Right atrium auricular region (tissue), 2 donors: ENCODE data around the gene ADD1. TPM values are rescaled to one million over a fixed set of nuclear protein-coding genes. Genes with fewer than 3 reads are reported as not detected.
"Not testable (repeated sequence)": the region's sequence is repeated elsewhere in the genome, so short reads cannot be mapped to it uniquely, and the experiment has no call there.

ENCODE experiments used
- DNase-seq: peaks from one replicate; pipeline ENCODE4 v3.0.0-alpha.2; 2019; ENCODE audit warnings: low spot score
- H3K27ac ChIP-seq, 2 donors: fragments of 200-600 bp; sonication (generic); 1 replicate in 1 of 2; 2 replicates in 1 of 2; pipeline ENCODE4 v1.5.1; 2016 to 2019
- H3K27me3 ChIP-seq, 2 donors: fragments of 200-600 bp; sonication (generic); one replicate each; pipeline versions ENCODE4 v1.5.1 to v1.6.0; 2017 to 2019
- H3K36me3 ChIP-seq: fragments of 200-600 bp; sonication (generic); one replicate; pipeline ENCODE4 v1.5.1; 2016
- H3K4me1 ChIP-seq, 2 donors: fragments of 200-600 bp; sonication (generic); one replicate each; pipeline versions ENCODE4 v1.5.1 to v1.6.0; 2017 to 2019
- H3K4me3 ChIP-seq, 2 donors: fragments of 200-600 bp; sonication (generic); 1 replicate in 1 of 2; 2 replicates in 1 of 2; pipeline ENCODE4 v1.5.1; 2017 to 2019; ENCODE audit warnings: mild to moderate bottlenecking in 1 of 2, moderate library complexity in 1 of 2
- H3K9me3 ChIP-seq, 2 donors: fragments of 200-600 bp; sonication (generic); one replicate each; pipeline ENCODE4 v1.5.1; 2019
- CTCF ChIP-seq, 2 donors: fragments of 200-600 bp; sonication (generic); IDR thresholded peaks; one replicate each; pipeline ENCODE4 v1.5.1; 2019; ENCODE audit warnings: antibody characterized with exemption in 2 of 2
- total RNA-seq, 2 donors: library from RNA; depleted of rRNA; stranded (reverse); fragments of >200 nt; gene quantifications; one replicate each; pipeline ENCODE4 v1.1.0, GENCODE V29; 2016

Gene ADD1
- total RNA-seq, 2 donors from 2014 or later, result 171 to 196 TPM

- DNase-seq, result no peak
- no peak for TF ChIP-seq CTCF (IDR thresholded peaks at IDR 0.05)
- Histone ChIP-seq H3K27ac (no peak overlapping the region), H3K36me3 (peaks cover 45% of the 10 kb centered on the region), H3K4me3 (no peak overlapping the region), H3K4me1 (peaks cover 3 to 38% of the 10 kb centered on the region in 2 donors), H3K27me3 (no peaks in the 10 kb centered on the region), H3K9me3 (no peaks in the 10 kb centered on the region)
Observed at GRCh38 chr4:2937146-2937857, 93.7 kb downstream of the ADD1 start.

- Histone ChIP-seq H3K4me3 (no peak overlapping the region), H3K9me3 (no peaks in the 10 kb centered on the region), H3K27me3 (no peaks in the 10 kb centered on the region), H3K4me1 (peaks cover 3 to 32% of the 10 kb centered on the region in 2 donors), H3K36me3 (peaks cover 52% of the 10 kb centered on the region), H3K27ac (no peak overlapping the region)
- no peak for TF ChIP-seq CTCF (IDR thresholded peaks at IDR 0.05)
- no peak for DNase-seq
Observed at GRCh38 chr4:2937986-2938385, 94.3 kb downstream of the ADD1 start.

DNA sequence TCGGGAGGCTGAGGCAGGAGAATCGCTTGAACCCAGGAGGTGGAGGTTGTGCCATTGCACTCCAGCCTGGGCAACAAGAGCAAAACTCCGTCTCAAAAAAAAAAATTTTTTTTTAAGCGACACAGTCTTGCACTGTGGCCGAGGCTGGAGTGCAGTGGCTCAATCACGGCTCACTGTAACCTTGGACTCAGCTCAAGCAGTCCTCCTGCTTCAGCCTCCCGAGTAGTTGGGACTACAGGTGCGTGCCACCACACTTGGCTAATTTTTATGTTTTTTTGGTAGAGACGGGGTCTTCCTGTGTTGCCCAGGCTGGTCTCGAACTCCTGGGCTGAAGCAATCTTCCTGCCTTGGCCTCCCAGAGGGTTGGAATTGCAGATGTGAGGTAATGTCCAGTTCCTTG lies 94.8 kb downstream of the ADD1 start:
- H3K36me3 ChIP-seq, result peaks cover 56% of the 10 kb centered on the region
- DNase-seq, H3K27me3 ChIP-seq, H3K4me3 ChIP-seq, H3K9me3 ChIP-seq, H3K27ac ChIP-seq: not testable (repeated sequence)
- peaks cover 3 to 27% of the 10 kb centered on the region in 2 donors for H3K4me1 ChIP-seq

DNA sequence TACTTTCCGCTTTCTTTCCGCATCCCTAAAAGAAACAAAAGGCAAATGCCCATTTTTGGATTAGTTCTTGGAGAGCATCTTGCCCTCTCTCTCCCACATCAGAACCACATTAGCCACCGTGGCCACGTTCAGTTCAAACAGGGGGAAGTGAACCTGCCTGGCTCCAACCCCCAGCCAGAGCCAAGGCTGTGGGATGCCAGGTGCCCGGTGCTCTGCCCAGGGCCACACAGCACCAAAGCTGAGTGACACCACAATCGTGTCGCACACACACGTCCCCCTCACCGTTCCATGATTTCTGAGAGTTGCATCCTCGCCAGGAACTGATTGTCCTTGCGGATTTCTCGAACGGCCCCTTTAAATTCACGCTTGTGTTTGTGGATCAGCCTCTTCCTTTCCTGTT lies 95.3 kb downstream of the ADD1 start:
- Histone ChIP-seq H3K27me3 (no peaks in the 10 kb centered on the region), H3K9me3 (no peaks in the 10 kb centered on the region), H3K27ac (no peak overlapping the region), H3K4me3 (no peak overlapping the region), H3K4me1 (peaks cover 3 to 22% of the 10 kb centered on the region in 2 donors), H3K36me3 (peaks cover 61% of the 10 kb centered on the region)
- TF ChIP-seq CTCF (IDR thresholded peaks at IDR 0.05), result no peak
- no peak for DNase-seq

DNA sequence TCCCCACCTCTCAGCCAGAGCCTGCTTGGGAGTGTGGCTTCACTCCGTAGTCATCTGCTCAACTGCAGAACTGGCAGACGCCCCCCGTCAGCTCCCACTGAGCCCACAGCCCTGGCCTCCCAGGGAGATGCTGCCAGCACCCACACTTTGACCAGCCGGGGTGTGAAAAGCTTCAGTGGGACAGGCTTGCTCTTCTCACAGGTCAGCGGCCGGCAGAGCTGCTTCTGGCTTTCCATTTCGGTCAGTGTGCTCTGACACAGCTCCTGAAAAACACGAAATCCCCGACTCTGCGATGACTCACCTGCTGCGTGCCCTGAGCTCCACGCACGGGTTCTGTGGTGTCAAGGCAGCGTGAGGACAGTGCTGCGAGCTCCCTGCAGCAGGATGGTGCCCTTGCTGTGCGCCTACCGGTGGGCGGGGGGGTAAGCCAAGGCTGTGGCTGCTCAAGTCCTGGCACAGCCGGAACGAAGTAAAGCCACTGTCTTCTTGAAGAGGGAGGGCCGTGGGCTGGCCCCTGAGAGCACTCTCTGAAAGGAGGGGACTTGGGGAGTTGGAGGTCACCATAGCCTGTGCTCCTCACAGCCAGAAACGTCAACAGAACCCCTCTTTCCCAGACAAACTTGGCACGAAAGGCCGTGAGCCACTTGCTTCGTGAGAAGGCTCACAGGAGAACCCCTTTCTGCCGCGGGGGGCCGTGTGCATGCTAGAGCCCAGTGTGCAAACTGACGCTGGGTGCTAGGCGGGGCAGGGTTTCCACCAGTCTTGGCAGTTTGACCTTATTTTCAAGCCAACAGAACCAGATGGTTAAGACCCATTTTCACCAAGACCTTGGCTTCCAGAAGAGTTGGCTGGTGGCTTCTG lies 96.0 kb downstream of the ADD1 start:
- DNase-seq, result peak; percentile 50
- TF ChIP-seq CTCF (IDR thresholded peaks at IDR 0.05), result no peak
- no peak overlapping the region for H3K4me3 ChIP-seq

More for the DNA sequence above, 96.0 kb downstream of the ADD1 start:
- Histone ChIP-seq H3K9me3 (no peaks in the 10 kb centered on the region), H3K27me3 (no peaks in the 10 kb centered on the region), H3K4me1 (peaks cover 3 to 20% of the 10 kb centered on the region in 2 donors), H3K27ac (no peak overlapping the region), H3K36me3 (peaks cover 68% of the 10 kb centered on the region)
